Hippocampal formation (tissue), 2 donors: ENCODE measurements around the gene ZNF511.

Source experiments
- DNase-seq, 2 donors: peaks; one replicate each; lab custom pipeline; 2025; lab: John Stamatoyannopoulos, UW

ZNF511 gene

DNA sequence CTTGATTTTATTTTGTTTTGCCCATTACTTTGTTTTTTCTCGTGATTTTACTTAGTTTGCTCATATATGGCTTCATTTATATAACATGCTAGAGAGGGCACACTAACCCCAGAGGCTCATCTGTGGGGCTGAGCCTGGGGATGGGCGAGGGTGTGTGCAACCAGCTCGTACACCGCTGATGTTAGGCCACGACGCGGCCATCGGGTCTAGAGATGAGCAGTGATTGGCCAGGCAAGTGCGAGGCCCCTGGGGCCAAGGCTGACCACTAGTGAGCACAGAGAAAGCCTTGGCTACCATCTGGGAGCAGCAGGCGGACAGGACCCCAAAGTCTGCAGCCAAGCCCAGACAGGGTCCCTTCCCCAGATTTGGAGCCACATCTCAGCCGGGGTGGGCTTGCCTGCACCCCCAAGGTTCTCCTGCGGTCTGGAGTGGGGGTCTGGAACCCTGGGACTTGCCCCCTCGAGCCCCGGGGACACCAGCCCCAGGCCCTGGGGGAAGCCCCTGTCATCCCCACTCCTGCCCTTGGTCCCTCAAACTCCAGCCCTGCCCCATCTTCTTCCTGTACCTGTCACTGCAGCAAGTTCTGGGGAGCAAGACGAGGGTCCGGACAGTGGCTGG lies 45.4 kb downstream of the ZNF511 start:
- no peak for DNase-seq

DNA sequence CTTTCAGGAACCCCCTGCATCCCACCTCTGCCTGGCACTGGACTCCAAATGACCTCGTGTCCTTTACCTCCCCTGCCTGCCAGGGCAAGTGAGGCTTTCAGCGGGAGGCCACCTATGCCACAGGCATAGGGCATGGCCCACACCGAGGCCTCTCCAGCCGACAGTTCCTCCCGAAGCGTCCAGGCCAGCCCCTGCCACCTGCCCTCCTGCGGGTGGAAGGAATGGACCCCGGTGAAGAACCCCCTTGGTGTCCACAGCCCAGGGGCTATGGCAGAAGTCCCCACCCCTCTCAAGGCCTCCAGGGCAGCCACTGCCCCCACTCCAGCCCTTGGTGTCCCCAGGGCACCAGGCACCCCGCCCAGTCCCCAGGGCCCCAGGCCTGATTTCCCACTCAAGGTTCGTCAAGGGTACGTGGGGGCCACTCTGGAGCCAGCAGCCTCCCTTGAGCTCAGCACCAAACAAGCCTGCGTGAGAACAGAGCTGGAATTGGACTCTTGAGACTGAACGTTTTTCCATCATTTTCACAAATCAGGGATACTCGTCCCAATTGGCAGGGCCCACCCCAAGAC lies 46.0 kb downstream of the ZNF511 start:
- no peak for DNase-seq

DNA sequence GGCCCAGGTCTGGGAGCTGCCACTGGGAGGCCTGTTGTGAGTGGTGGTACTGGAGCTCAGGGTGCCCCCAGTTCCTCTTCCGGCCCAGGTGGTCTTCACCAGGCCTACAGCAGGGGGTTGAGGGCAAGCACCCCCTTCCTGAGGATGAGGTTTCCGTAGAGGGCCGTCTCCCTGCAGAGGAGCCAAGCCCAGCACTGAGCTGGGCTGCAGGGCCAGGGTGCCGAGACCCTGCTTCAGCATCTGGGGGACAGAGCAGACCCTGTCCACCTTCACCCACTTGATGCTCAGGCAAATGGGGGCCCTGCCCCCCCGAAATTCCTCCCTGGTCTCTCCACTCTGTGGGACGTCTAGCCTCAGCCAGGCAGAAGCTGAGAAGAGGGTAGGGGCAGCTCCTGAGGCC lies 46.6 kb downstream of the ZNF511 start:
- DNase-seq: no peak

DNA sequence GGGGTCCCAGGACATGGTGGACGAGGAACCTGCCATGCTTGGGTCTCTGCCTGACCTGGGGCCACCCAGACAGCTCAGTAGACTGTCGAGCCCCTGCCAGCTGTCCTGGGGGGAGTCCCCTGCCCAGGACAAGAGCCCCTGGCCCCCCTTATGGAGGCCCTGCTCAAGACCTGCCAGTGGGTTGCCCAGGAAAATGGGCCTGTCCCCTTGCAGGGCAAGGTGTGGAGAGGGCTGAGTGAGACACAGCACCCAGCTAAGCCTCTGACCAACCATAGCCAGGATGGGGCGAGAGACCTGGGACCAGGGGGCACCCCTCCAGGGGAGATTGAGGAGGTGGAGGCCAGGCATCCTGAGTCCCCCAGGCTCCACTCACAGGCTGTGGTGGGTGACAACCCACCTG lies 47.3 kb downstream of the ZNF511 start:
- no peak for DNase-seq

DNA sequence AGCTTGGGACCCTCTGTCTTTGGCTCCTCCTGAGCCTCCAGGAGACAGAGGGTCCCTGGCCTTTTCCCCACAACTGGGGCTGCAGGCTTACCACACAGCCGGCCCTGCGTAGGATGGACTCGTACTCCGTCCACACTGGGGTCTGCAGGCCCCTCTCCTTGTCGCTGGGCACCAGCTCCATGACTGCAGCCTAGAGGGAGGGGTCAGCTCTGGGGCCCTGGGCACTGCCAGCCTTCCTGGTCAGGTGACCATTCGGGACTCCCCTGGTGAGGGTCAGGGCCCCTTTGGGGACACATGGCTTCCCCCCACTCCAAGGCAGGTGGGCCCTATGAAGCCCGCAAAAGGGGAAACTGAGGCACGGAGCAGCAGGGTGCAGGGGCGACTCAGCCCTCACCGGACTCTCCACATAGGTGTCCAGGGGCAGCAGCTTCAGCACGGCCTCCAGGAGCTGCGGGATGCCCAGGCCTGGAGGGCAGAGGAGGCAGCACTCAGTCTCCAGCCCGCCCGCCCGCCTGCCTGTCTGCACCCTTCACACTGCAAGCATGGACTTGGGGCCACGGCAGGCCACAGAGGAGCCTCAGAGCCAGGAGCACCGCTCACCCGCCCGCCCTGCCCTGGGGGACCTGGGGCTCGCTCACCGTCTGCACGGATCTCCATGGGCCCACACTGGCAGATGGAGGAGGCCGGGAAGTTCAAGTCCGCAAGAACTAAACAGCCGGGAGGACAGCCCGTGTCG lies 48.0 kb downstream of the ZNF511 start:
- DNase-seq: no peak

DNA sequence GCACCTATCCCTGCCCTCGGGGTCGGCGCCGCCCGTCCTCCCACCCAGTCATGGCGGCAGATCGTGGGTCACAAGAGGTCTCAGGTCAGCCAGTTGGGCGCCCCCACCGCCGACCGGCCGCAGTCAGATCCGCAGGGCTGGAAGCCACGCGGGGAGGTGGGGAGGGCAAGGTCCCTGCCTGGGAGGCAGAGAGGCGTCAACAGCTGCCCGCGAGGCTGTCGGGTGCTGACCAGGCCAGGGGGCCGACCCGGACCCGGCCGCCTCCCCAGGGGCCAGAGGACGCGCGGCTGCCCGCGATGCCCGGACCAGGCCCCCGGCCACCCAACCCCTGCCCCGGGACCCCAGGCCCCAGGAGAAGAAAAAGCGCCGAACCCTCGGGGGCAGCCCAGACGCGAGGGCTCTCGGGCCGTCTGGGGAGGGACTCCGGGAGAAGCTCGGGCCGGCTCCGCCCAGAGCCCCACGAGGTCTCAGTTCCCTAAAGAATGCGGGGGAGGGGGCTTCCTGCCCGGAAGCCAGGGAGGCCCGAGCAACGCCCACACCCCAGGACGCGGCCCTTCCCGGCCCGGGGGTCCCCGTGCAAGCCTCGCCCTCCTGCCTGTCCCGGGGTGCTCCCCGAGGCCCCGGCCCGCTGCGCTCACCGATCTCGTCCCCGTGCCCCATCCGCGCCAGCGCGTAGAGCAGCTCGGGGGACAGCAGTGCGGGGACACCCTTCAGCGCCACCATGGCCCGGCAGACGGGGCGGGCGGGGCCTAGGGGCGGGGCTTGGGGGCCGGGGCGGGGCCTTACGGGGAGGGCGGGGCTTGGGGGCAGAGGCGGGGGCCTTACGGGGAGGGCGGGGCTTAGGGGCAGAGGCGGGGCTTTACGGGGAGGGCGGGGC lies 48.8 kb downstream of the ZNF511 start, which contains the start of gene FUOM:
FUOM (minus strand) TSS at position 735 of the 877 bp plus-strand sequence; CDS start at position 723, 12 bp downstream.
- peak in 1 of 2 donors; percentile 15 for DNase-seq

DNA sequence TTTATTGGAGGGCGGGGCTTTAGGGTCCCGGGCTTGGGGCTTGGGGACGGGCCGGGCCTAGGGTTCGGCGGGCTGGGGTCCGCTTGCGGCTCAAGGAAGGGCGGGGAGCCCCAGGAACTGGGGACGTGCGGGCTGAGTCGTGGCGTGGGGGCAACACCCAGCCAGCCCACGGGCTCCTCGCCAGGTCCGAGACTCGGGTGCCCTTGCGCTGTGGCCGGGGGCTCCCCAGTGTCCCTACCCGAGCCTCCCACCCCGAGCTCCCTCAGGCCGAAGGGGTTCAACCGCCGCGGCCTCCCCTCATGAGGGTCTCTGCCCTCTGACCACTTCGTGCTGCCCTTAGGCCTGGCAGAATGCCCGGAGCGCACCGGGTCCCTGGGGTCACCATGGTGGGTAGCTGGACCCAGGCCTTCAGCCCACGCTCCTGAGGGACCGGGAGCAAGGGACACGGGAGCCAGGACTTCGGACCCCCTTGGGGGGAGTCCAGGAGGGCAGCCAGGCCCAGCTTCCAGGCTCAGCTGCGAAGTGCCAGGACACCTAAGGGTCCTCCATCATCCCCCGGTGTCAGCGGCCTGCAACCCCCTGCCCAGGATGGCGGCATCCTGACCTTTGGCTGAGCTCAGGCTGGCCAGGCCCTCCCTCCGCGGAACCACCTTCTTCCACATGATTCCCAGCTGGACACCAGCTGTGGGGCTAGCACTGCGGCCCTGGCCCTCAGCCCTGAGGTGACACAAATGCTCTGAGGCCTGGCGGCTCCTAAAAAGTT lies 49.6 kb downstream of the ZNF511 start:
- no peak for DNase-seq

DNA sequence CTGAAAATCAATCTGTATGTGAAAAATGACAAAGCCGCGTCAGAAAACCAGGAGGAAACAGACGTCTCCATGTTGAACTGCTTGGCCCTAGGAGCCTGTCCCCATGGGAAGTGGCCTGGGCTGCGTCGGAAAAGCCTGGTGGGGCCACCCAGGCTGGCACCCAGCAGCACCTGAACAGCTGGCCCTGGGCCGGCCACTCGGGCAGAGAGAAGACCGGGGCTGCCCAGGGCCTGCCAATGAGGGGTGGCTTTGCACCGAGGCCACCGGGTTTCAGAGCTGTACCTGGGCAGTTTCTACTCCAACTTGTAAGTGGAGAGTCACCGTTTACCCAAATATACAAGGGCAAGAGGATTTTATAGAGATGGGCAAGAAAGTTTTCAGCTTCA lies 50.2 kb downstream of the ZNF511 start:
- DNase-seq: no peak

DNA sequence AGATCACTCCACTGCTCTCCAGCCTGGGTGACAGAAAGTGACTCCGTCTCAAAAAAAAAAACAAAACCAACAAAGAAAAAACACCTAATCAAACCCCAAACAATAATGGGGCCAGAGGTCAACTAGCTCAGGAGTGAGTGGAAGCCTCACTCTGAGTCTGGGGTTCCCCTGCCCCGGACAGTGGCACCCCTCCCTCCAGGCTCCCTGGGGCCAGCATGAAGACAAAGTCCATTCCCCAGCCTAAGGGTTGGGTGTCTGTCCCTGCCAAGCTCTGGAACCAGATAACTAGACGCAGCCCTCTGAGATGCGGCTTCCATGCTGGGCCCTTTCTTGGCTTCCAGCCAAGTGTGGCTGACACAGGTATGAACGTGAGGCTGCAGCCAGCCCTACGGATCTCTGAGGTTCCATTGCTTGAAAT lies 50.8 kb downstream of the ZNF511 start:
- no peak for DNase-seq

DNA sequence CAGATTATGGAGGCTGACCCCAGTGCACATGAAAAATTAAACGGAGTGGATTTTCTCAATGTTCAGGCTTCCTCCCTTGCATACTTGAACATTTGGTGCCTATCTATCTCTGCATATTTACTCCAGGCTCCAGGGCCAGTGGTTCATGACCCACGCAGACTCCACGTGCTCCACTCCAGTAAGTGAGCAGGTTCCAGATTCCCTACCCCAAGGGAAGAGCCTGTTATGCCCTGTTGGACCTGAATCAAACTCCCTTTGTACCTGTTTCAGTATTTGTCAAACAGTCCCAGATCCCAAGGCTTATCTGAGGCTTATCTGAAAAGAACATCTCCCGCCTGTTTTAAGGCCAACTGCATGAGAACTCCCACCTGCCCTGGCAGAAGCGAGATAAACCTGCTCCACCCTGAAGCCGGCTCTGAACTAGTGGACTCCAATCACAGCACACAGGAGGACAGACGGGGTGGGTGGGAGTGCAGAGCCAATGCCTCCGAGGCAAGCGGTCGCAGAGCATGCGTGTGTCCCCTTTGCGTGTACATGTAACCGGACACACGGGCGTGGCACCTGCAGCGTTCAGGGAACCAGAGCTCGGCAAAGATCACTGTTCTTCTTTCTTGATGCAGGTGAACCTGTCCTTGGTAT lies 51.4 kb downstream of the ZNF511 start:
- no peak for DNase-seq

DNA sequence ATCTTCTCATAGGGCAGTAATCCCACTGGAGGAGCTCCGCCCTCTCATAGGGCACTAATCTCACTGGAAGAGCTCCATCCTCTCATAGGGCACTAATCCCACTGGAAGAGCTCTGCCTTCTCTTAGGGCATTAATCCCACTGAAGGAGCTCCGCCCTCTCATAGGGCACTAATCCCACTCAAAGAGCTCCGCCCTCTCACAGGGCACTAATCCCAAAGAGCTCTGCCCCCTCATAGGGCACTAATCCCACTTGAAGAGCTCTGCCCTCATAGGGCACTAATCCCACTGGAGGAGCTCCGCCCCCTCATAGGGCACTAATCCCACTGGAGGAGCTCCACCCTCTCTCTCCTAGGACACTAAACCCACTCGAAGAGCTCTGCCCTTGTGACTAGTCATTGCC lies 52.5 kb downstream of the ZNF511 start:
- DNase-seq: no peak

DNA sequence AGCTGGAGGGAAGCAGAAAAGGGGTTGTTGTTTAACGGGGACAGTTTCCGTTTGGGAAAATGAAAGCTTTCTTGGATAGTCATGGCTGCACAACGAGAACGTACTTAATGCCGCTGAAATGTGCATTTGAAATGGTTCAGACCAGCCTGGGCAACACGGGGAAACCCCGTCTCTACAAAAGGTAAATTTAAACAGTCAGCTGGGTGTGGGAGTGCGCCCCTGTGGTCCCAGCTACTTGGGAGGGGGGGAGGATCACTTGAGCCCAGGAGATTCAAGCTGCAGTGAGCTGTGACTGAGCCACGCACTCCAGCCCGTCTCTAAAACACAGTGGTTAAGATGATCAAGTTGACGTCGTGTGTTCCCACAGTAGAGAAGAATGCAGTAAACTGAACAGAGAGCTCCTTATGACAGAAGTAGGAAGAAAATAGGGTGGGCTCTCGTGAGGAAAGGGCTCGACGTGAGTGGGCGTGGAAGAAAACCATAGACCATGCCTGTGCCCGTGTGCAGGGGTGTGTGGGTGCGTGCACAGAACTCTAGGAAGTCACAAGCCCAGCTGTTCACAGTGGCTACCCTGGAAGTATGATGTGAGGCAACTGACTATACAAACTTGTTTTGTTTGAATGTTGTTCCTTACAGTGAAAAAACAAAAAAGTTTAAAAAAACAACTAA lies 53.2 kb downstream of the ZNF511 start:
- DNase-seq: no peak
